Muscle of leg (tissue), 11 donors: Measurements from ENCODE around the gene FAM124B. TPM values are rescaled to one million over a fixed set of nuclear protein-coding genes. Genes with fewer than 3 reads are reported as not detected.

Experiments used
- DNase-seq: peaks from one replicate; pipeline ENCODE4 v3.0.0; 2013
- H3K27ac ChIP-seq: one replicate; pipeline ENCODE4 v1.5.1; 2013; ENCODE audit warnings: mild to moderate bottlenecking, low read length, control low read depth
- H3K27me3 ChIP-seq: one replicate; pipeline ENCODE4 v1.6.1; 2013; ENCODE audit warnings: low read length; ENCODE audit not compliant: control insufficient read depth, insufficient read depth
- H3K36me3 ChIP-seq: one replicate; pipeline ENCODE4 v1.6.1; 2013; ENCODE audit warnings: low read length; ENCODE audit not compliant: control insufficient read depth, insufficient read depth
- H3K4me1 ChIP-seq: one replicate; pipeline ENCODE4 v1.6.1; 2013; ENCODE audit warnings: low read length; ENCODE audit not compliant: control insufficient read depth, insufficient read depth
- H3K4me3 ChIP-seq: one replicate; pipeline ENCODE4 v1.5.1; 2013; ENCODE audit warnings: low read length, control low read depth
- H3K9me3 ChIP-seq: replicated peaks from 2 replicates; pipeline ENCODE4 v1.6.1; 2013; ENCODE audit warnings: low read depth, low read length; ENCODE audit not compliant: control insufficient read depth
- WGBS: methylation state at CpG from one replicate; pipeline ENCODE4 v1.1.5; 2013; ENCODE audit warnings: missing lambda C conversion rate; ENCODE audit not compliant: insufficient coverage; 5-methylcytosine and 5-hydroxymethylcytosine counted together
- polyA plus RNA-seq, 8 donors: library from polyadenylated mRNA; unstranded; fragments of 120-200 nt; gene quantifications; one replicate each; pipeline versions ENCODE4 v1.2.1 to v1.2.3, GENCODE V29; 2013; ENCODE audit warnings: inconsistent platforms in 1 of 8, low replicate concordance in 1 of 8; ENCODE audit not compliant: insufficient read length in 8 of 8, insufficient read depth in 1 of 8
- total RNA-seq: library from RNA; stranded (reverse); fragments of 120-200 nt; gene quantifications from one replicate; pipeline ENCODE4 v1.2.4, GENCODE V29; 2013

Gene FAM124B
- total and polyA plus RNA-seq, 9 donors: 6.8 to 10.0 (median 7.4) TPM

- Histone ChIP-seq H3K27ac (no peak overlapping the region), H3K9me3 (no peaks in the 10 kb centered on the region), H3K4me1 (no peaks in the 10 kb centered on the region), H3K27me3 (no peaks in the 10 kb centered on the region), H3K4me3 (no peak overlapping the region), H3K36me3 (no peaks in the 10 kb centered on the region)
- WGBS: no CpG with 5 or more reads among the region's 3 CpGs
- peak; percentile 68 for DNase-seq
Observed at GRCh38 chr2:224366267-224366844, 35.6 kb downstream of the FAM124B start.

- H3K27me3 ChIP-seq: no peaks in the 10 kb centered on the region
- no peaks in the 10 kb centered on the region for H3K4me1 ChIP-seq
- H3K4me3 ChIP-seq: no peak overlapping the region
- H3K36me3 ChIP-seq: no peaks in the 10 kb centered on the region
- 67% methylated on average over 9 of the region's 9 CpGs for WGBS
- H3K27ac ChIP-seq: no peak overlapping the region
- no peak for DNase-seq
- no peaks in the 10 kb centered on the region for H3K9me3 ChIP-seq
Observed at GRCh38 chr2:224365331-224365730, 36.6 kb downstream of the FAM124B start.

- Histone ChIP-seq H3K4me3 (no peak overlapping the region), H3K27me3 (no peaks in the 10 kb centered on the region), H3K27ac (no peak overlapping the region), H3K9me3 (no peaks in the 10 kb centered on the region), H3K36me3 (no peaks in the 10 kb centered on the region), H3K4me1 (no peaks in the 10 kb centered on the region)
- 79% methylated on average over 2 of the region's 3 CpGs for WGBS
- DNase-seq: no peak
Observed at GRCh38 chr2:224363281-224363680, 38.6 kb downstream of the FAM124B start.

- no peaks in the 10 kb centered on the region for H3K4me1 ChIP-seq
- H3K27ac ChIP-seq: no peak overlapping the region
- H3K36me3 ChIP-seq: no peaks in the 10 kb centered on the region
- DNase-seq: no peak
- WGBS: no CpG with 5 or more reads among the region's 1 CpG
- H3K27me3 ChIP-seq: no peaks in the 10 kb centered on the region
- H3K4me3 ChIP-seq: no peak overlapping the region
- no peaks in the 10 kb centered on the region for H3K9me3 ChIP-seq
Observed at GRCh38 chr2:224362094-224362493, 39.8 kb downstream of the FAM124B start.

- DNase-seq: no peak
- H3K27me3 ChIP-seq: no peaks in the 10 kb centered on the region
- no peak overlapping the region for H3K4me3 ChIP-seq
- no peaks in the 10 kb centered on the region for H3K4me1 ChIP-seq
- H3K27ac ChIP-seq: no peak overlapping the region
- WGBS: no CpG with 5 or more reads among the region's 3 CpGs
- H3K36me3 ChIP-seq: no peaks in the 10 kb centered on the region
- no peaks in the 10 kb centered on the region for H3K9me3 ChIP-seq
Observed at GRCh38 chr2:224360801-224361251, 41.1 kb downstream of the FAM124B start.

- H3K27me3 ChIP-seq: peaks cover under 1% of the 10 kb centered on the region
- no peaks in the 10 kb centered on the region for H3K36me3 ChIP-seq
- H3K27ac ChIP-seq: no peak overlapping the region
- no peaks in the 10 kb centered on the region for H3K9me3 ChIP-seq
- H3K4me3 ChIP-seq: no peak overlapping the region
- DNase-seq: no peak
- H3K4me1 ChIP-seq: no peaks in the 10 kb centered on the region
- 70% methylated on average over 3 of the region's 3 CpGs for whole genome bisulfite sequencing
Observed at GRCh38 chr2:224359569-224359968, 42.3 kb downstream of the FAM124B start.

- Histone ChIP-seq H3K27ac (no peak overlapping the region), H3K27me3 (peaks cover 3% of the 10 kb centered on the region), H3K36me3 (no peaks in the 10 kb centered on the region), H3K4me3 (no peak overlapping the region), H3K4me1 (no peaks in the 10 kb centered on the region), H3K9me3 (no peaks in the 10 kb centered on the region)
- 90% methylated on average over 3 of the region's 8 CpGs for WGBS
- peak; percentile 71 for DNase-seq
Observed at GRCh38 chr2:224357098-224357901, 44.6 kb downstream of the FAM124B start.

- Histone ChIP-seq H3K27me3 (peaks cover 3% of the 10 kb centered on the region), H3K4me1 (no peaks in the 10 kb centered on the region), H3K27ac (no peak overlapping the region), H3K36me3 (no peaks in the 10 kb centered on the region), H3K9me3 (no peaks in the 10 kb centered on the region), H3K4me3 (no peak overlapping the region)
- WGBS: 69% methylated on average over 7 of the region's 13 CpGs
- DNase-seq: no peak
Observed at GRCh38 chr2:224354632-224355211, 47.2 kb downstream of the FAM124B start.

GRCh38 chr2:224350703-224351102, 51.2 kb downstream of the FAM124B start:
- Histone ChIP-seq H3K27me3 (peaks cover 3% of the 10 kb centered on the region), H3K9me3 (no peaks in the 10 kb centered on the region), H3K4me3 (no peak overlapping the region), H3K36me3 (no peaks in the 10 kb centered on the region), H3K4me1 (no peaks in the 10 kb centered on the region), H3K27ac (no peak overlapping the region)
- no peak for DNase-seq
- no CpG with 5 or more reads among the region's 1 CpG for WGBS

- Histone ChIP-seq H3K27me3 (peaks cover under 1% of the 10 kb centered on the region), H3K4me1 (no peaks in the 10 kb centered on the region), H3K36me3 (no peaks in the 10 kb centered on the region), H3K4me3 (no peak overlapping the region), H3K9me3 (no peaks in the 10 kb centered on the region), H3K27ac (no peak overlapping the region)
- DNase-seq: no peak
Observed at GRCh38 chr2:224349396-224349795, 52.5 kb downstream of the FAM124B start.
